ENCODE data around the gene MRPL22.

- TF ChIP-seq, protein P1, sequence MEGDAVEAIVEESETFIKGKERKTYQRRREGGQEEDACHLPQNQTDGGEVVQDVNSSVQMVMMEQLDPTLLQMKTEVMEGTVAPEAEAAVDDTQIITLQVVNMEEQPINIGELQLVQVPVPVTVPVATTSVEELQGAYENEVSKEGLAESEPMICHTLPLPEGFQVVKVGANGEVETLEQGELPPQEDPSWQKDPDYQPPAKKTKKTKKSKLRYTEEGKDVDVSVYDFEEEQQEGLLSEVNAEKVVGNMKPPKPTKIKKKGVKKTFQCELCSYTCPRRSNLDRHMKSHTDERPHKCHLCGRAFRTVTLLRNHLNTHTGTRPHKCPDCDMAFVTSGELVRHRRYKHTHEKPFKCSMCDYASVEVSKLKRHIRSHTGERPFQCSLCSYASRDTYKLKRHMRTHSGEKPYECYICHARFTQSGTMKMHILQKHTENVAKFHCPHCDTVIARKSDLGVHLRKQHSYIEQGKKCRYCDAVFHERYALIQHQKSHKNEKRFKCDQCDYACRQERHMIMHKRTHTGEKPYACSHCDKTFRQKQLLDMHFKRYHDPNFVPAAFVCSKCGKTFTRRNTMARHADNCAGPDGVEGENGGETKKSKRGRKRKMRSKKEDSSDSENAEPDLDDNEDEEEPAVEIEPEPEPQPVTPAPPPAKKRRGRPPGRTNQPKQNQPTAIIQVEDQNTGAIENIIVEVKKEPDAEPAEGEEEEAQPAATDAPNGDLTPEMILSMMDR (IDR thresholded peaks at IDR 0.05): no peak
- TF ChIP-seq POLR2A (IDR thresholded peaks at IDR 0.05): no peak
Observed at GRCh38 chr5:154989626-154990025, 48.8 kb downstream of the MRPL22 start.
